ENCODE measurements around the gene CLCN7.

GRCh38 chr16:1458977-1459341 is 15.9 kb downstream of the CLCN7 start:
- TF ChIP-seq BRCA1 (IDR thresholded peaks at IDR 0.05; ENCODE audit: low read depth, low read length) (no peak), CTCF (IDR thresholded peaks at IDR 0.05; ENCODE audit: control extremely low read depth in 1 of 3, insufficient read depth in 1 of 3, low read depth in 1 of 3, low read length in 3 of 3) (no peak), POLR2A (IDR thresholded peaks at IDR 0.05; ENCODE audit: control extremely low read depth in 1 of 2, low read depth in 2 of 2, low read length in 2 of 2) (no peak), GTF2F1 (IDR thresholded peaks at IDR 0.05; ENCODE audit: borderline replicate concordance, low read depth, low read length) (no peak), MAX (IDR thresholded peaks at IDR 0.05) (no peak), GABPA (IDR thresholded peaks at IDR 0.05; ENCODE audit: borderline replicate concordance, insufficient read depth, low read length) (no peak), TAF1 (IDR thresholded peaks at IDR 0.05; ENCODE audit: low read depth, low read length) (no peak), POLR2AphosphoS5 (IDR thresholded peaks at IDR 0.05; ENCODE audit: low read depth, low read length) (no peak), BCL11A (IDR thresholded peaks at IDR 0.05; ENCODE audit: low read depth in 2 of 2, low read length in 2 of 2) (no peak), MAFK (IDR thresholded peaks at IDR 0.05; ENCODE audit: low read depth, low read length) (no peak), SIX5 (IDR thresholded peaks at IDR 0.05; ENCODE audit: low read depth, low read length) (no peak)
